Aorta (tissue), 5 donors: ENCODE measurements around the gene NUAK1. TPM values are rescaled to one million over a fixed set of nuclear protein-coding genes. Genes with fewer than 3 reads are reported as not detected.

ENCODE experiments used
- ATAC-seq: fragments of 200-7000 bp; cut with Tn5 transposase; one replicate; pipeline ENCODE4 v1.9.1; 2022; ENCODE audit warnings: moderate library complexity; ENCODE audit not compliant: low FRiP score
- DNase-seq, 2 donors: peaks; one replicate each; pipeline ENCODE4 v3.0.0-alpha.2; 2020
- H3K27ac ChIP-seq, 2 donors: one replicate each; pipeline ENCODE4 v1.5.1; 2013; ENCODE audit warnings: low read length in 2 of 2, mild to moderate bottlenecking in 2 of 2, moderate library complexity in 2 of 2, control low read depth in 1 of 2, inconsistent platforms in 1 of 2, low read depth in 1 of 2
- H3K27me3 ChIP-seq, 2 donors: one replicate each; pipeline ENCODE4 v1.6.1; 2013; ENCODE audit warnings: control low read depth in 1 of 2, low read length in 1 of 2, mild to moderate bottlenecking in 1 of 2, moderate library complexity in 1 of 2; ENCODE audit not compliant: insufficient read depth in 2 of 2, control insufficient read depth in 1 of 2
- H3K36me3 ChIP-seq, 2 donors: one replicate each; pipeline ENCODE4 v1.6.1; 2013; ENCODE audit warnings: control low read depth in 1 of 2, low read length in 1 of 2, mild to moderate bottlenecking in 1 of 2; ENCODE audit not compliant: insufficient read depth in 2 of 2, control insufficient read depth in 1 of 2
- H3K4me1 ChIP-seq, 2 donors: one replicate each; pipeline ENCODE4 v1.6.1; 2013; ENCODE audit warnings: low read length in 2 of 2, control low read depth in 1 of 2, mild to moderate bottlenecking in 1 of 2, moderate library complexity in 1 of 2; ENCODE audit not compliant: insufficient read depth in 2 of 2, control insufficient read depth in 1 of 2
- H3K4me3 ChIP-seq, 2 donors: one replicate each; pipeline ENCODE4 v1.5.1; 2013; ENCODE audit warnings: low read length in 2 of 2, control low read depth in 1 of 2, mild to moderate bottlenecking in 1 of 2
- H3K9me3 ChIP-seq: one replicate; pipeline ENCODE4 v1.6.1; 2013; ENCODE audit warnings: mild to moderate bottlenecking, low read length; ENCODE audit not compliant: control insufficient read depth
- WGBS, 2 donors: extraction: QIAGEN DNeasy Blood & Tissue Kit; methylation state at CpG; one replicate each; pipeline ENCODE4 v1.1.7; 2013; 5-methylcytosine and 5-hydroxymethylcytosine counted together
- intact Hi-C, 2 donors: fragments of 100-400 bp; cut with DNase I; formaldehyde crosslinking; loops; one replicate each; pipeline versions ENCODE4 v1.14.2 to v1.15.0; 2022
- polyA plus RNA-seq, 2 donors: library from polyadenylated mRNA; stranded (reverse); fragments of 200-250 nt; gene quantifications; one replicate each; pipeline ENCODE4 v1.2.3, GENCODE V29; 2013
- total RNA-seq, 2 donors: library from RNA; stranded (reverse); fragmentation: NEBNext Ultra II Directional; extraction: Animal tissue kit (Norgen Biotek cat#: 25700); gene quantifications; one replicate each; pipeline ENCODE4 v1.2.1, GENCODE V29; 2021
- donor health status: healthy with polysubstance abuse.
- donor health status: Bipolar disorder and iron deficiency.
- donor health status: DM: no; HTN: no; CAD: no.
- donor health status: DM: no; HTN: no; CAD: no.
- donor health status: DM: yes; HTN: yes; CAD: no.

The NUAK1 gene
- total and polyA plus RNA-seq, 4 donors: 5.3 to 37.7 (median 18.5) TPM

DNA sequence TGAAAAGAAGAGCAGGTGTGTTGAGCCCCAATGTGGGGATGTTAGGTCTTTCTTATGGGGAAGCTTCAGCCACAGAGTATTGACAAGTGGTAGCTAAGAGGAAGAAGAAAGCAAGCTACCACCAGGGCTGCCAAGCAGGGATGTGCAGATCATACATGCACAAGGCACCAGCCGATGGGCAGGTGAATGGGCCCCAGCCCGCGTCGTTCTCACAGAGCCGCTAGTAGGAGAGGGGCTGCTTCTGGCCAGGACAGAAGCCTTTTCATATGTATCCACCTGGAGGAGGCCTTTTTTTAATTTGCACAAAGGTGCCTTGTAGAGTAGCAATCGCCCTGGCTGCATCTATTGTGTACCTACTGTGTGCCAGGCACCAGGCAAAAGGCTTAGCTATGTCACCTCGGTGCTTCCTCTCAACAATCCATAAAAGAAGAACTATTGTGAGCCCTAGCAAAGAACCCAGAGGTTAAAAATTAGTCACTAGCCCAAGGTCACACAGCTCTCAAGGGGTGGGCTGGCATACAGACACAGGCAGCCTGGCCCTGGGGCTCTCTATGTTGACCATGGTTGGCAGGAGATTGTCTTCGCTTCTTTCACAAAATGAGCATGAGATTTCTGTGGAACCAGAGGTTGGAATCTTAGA lies 8.2 kb downstream of the NUAK1 start:
- 93 to 96% methylated on average over 8 of the region's 8 CpGs for WGBS, 2 donors
- ATAC-seq: no peak

DNA sequence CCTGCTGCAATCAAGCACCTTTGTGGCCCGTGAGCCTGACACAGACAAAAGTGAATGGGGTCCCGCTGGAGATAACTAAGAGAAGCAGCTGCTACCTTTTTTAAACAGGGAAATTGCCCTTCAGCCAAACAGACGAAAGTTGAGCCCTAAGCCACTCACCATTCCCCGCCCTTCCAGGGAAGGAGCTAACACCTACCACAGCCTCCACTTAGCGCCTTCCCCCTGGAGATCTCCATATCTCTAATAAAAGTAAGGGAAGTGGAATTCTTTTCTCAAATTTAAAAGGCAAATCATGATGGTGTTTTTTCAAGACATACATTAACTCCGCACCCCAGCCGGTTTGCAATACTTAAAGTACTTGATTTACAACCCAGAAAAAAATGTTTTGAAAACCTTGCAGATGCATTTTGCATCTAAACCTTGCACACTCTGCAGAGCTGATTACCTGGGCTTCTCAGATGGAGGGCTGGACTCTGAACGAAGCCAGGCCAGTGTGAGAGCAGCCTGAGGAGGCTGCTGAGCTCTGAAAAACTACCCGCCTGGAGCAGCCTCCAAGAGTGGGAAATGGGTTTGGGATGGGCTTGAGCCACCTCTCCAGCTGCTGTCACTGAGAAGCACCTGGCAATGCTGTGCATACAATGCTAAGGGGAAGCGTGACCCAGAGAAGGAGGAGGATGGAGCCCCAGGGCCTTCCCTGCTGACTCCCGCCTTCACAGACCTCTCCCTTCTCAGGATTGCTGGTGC lies 10.0 kb downstream of the NUAK1 start:
- H3K4me1 ChIP-seq: peaks cover 5 to 19% of the 10 kb centered on the region in 2 donors
- H3K27me3 ChIP-seq: no peaks in the 10 kb centered on the region
- intact Hi-C loops: no loop called here
- H3K36me3 ChIP-seq: no peaks in the 10 kb centered on the region
- H3K27ac ChIP-seq: peak overlapping the region in 1 of 2 donors; percentile 55
- WGBS, 2 donors: 87 to 88% methylated on average over 11 of the region's 11 CpGs
- H3K4me3 ChIP-seq: no peak overlapping the region
- ATAC-seq: no peak
- H3K9me3 ChIP-seq: no peaks in the 10 kb centered on the region
- DNase-seq: no peak

More for the DNA sequence above, 8.2 kb downstream of the NUAK1 start:
- no peak for DNase-seq
- intact Hi-C loops: loop anchor here in 1 of 2 donors (10.0 kb wide), 1 partner anchor 386 kb away; no protein-coding TSS in a partner anchor
- H3K4me3 ChIP-seq: no peak overlapping the region
- no peaks in the 10 kb centered on the region for H3K27me3 ChIP-seq
- H3K36me3 ChIP-seq: no peaks in the 10 kb centered on the region
- peak overlapping the region in 1 of 2 donors; percentile 37 for H3K27ac ChIP-seq
- H3K4me1 ChIP-seq: peaks cover 4 to 16% of the 10 kb centered on the region in 2 donors
- no peaks in the 10 kb centered on the region for H3K9me3 ChIP-seq

DNA sequence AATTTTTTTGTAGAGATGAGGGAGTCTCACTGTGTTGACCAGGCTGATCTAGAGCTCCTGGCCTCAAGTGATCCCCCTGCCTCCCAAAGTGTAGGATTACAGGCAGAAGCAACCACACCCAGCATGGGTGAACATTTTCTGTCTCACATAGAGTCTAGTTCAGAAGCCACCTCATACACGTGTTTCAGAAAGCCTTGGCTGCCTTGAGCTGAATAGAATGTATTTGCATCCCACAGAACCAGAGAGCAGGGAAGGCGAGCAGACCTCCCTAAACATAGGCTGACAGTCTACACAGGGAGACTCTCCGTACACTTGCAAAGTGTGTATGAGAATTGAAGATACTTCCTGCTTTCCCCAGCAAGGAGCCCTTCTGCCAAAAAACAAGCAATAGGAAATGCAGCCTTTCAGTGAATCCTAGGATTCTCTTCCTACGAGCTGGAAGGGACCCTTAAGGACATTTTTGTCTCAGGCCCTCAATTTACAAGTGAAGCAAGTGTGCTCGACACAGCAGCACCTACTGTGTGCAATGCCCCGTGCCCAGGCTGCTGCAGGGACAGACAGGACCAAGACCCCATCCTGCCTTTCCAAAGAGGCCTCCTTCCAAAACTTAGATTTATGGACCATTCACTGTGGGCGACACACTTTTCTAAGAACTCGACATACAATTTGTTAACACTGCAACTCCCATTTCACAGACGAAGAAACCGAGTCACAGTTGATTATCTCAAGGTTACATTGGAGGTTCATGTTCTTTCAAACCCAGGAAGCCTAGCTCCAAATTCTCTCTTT lies 11.2 kb downstream of the NUAK1 start:
- no peak for ATAC-seq
- no peaks in the 10 kb centered on the region for H3K27me3 ChIP-seq
- DNase-seq: no peak
- peaks cover 8 to 15% of the 10 kb centered on the region in 2 donors for H3K4me1 ChIP-seq
- H3K4me3 ChIP-seq: no peak overlapping the region
- no peaks in the 10 kb centered on the region for H3K36me3 ChIP-seq
- no peaks in the 10 kb centered on the region for H3K9me3 ChIP-seq
- 66 to 71% methylated on average over 10 of the region's 10 CpGs for WGBS, 2 donors
- intact Hi-C loops: no loop called here
- peak overlapping the region; percentile 47 to 89 for H3K27ac ChIP-seq

DNA sequence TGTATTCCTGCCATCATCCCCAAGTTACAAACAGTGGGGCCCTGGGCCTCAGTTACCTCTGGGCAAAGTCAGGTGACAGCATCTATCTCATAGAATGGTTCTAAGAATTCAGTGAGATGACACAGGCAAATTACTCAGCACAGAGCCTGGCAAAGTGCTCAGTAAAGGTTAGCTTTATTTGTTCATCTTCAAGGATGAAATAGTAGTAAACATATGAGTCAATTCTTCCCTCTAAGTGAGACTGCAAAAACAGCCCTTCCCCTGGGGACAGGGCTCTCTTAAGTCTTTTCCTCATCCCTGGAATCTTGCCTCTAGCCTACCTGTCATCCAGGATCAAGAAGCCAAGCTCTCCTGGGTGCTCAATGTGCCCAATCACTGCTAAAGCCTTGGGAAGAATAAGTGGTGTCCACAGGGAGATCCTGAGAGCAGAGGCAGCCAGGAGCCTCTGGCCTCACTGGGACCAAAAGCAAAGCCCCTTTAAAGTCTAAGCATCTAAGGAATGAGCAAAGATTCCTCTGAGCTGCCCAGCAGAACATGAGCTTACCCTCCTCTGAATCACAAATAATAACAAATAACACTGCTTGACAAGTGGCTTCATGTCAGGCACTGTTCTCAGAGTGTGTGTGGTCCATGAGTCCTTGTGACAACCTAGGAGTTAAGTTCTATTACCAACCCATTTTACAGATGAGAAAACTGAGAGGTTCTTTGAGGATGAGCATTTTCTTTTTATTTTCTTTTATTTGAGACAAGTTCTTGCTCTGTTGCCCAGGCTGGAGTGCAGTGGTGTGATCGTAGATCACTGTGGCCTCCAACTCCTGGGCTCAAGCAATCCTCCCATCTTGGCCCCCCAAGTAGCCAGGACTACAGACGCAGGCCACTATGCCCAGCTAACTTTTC lies 12.1 kb downstream of the NUAK1 start:
- H3K4me3 ChIP-seq: no peak overlapping the region
- no peaks in the 10 kb centered on the region for H3K9me3 ChIP-seq
- no peaks in the 10 kb centered on the region for H3K36me3 ChIP-seq
- no peak for ATAC-seq
- no peaks in the 10 kb centered on the region for H3K27me3 ChIP-seq
- H3K4me1 ChIP-seq: peaks cover 6 to 15% of the 10 kb centered on the region in 2 donors
- H3K27ac ChIP-seq: peak overlapping the region; percentile 47 to 89
- DNase-seq: no peak
- 85 to 87% methylated on average over 2 of the region's 2 CpGs for WGBS, 2 donors
- intact Hi-C loops: no loop called here

DNA sequence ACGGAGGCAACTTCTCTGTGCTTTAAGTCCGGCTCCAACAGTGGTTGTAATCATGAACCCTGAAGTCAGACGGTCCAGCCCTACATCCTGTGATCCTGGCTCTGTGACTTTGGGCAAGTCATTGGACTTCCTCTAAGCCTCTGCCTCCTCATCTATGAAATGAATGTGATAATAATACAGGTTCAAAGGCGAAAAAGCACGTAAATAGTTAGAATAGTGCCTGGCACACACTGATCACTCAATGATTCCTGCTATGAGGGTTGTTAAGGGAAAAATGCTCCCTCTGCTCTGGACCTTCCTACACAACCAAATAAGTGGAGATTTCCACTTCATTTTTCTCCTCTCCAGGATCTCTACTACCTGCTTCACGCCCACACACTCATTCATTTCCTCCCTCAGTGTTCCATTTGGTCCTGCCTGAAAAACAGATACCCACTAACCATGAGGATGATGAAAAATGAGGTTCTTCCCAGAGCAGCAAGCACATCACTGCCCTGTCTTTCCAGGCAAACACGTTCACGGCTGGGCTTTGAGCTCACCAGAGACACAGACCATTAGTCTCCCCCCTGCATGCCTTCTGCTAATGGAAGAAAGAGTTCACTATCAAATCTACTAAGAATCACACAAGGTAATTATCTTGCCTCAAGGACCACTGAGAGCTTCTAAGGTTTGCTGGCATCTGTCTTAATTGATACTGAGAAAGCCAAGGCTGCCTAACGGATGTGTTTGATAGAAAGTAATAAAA lies 13.2 kb downstream of the NUAK1 start:
- H3K4me3 ChIP-seq: no peak overlapping the region
- intact Hi-C loops: no loop called here
- WGBS, 2 donors: 72 to 74% methylated on average over 9 of the region's 9 CpGs
- H3K27ac ChIP-seq: peak overlapping the region; percentile 47 to 77
- H3K4me1 ChIP-seq: peaks cover 8 to 15% of the 10 kb centered on the region in 2 donors
- ATAC-seq: no peak
- no peaks in the 10 kb centered on the region for H3K9me3 ChIP-seq
- no peaks in the 10 kb centered on the region for H3K27me3 ChIP-seq
- H3K36me3 ChIP-seq: no peaks in the 10 kb centered on the region
- no peak for DNase-seq

DNA sequence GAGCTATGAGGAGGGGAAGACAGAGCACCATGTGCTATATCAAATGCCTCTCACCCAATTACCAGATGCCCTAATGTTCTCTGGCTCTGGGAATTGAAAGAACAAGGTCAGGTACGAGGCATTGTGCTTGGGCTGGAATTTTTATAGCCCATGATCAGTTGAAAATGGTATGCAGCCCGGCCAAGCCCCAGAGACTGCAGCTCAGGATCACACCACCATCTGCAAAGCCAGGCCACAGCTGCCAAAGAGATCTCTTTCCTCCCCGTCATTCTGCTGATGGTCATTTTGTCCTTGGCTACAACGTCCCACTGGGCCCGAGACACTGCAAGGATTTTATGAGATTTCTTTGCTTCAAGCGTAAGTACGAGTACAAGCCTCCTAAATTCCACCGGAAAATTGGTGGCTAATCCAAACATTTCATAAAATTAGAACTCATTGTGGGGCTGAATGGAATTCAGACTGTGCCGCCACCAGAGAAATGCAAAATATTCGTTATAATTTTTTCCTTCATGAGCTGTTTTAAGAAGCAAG lies 15.1 kb downstream of the NUAK1 start:
- Histone ChIP-seq H3K9me3 (no peaks in the 10 kb centered on the region), H3K4me3 (no peak overlapping the region), H3K27me3 (no peaks in the 10 kb centered on the region), H3K4me1 (peaks cover 10 to 19% of the 10 kb centered on the region in 2 donors), H3K27ac (peak overlapping the region; percentile 73 to 96), H3K36me3 (no peaks in the 10 kb centered on the region)
- ATAC-seq (peak; percentile 58), DNase-seq (peak; percentile 60 to 84)
- intact Hi-C loops: loop anchor here in 1 of 2 donors (5.0 kb wide), 1 partner anchor 41 kb away; no protein-coding TSS in a partner anchor
- WGBS, 2 donors: 2 to 5% methylated on average over 10 of the region's 10 CpGs

DNA sequence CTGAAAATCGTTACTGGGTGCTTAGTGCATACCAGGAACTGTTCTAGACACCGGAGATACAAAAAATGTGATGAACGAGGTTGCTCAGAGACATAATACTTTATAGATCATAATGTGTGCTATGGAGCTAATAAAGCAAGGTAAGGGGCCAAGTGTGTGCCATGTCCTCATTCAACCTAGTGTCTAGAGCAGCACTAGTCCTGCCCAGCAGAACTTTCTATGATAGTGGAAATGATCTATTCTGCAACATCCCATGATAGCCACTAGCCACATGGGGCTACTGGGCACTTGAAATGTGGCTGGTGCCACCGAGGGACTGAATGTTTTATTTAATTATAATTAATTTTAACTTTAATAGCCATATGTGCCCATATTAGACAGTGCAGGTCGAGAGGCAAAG lies 15.6 kb downstream of the NUAK1 start:
- intact Hi-C loops: loop anchor here in 1 of 2 donors (5.0 kb wide), 1 partner anchor 41 kb away; no protein-coding TSS in a partner anchor
- WGBS, 2 donors: 61 to 65% methylated on average over 5 of the region's 5 CpGs
- no peak overlapping the region for H3K4me3 ChIP-seq
- peak overlapping the region; percentile 73 to 96 for H3K27ac ChIP-seq
- ATAC-seq (no peak), DNase-seq (no peak)
- H3K36me3 ChIP-seq: no peaks in the 10 kb centered on the region
- peaks cover 12 to 23% of the 10 kb centered on the region in 2 donors for H3K4me1 ChIP-seq
- H3K27me3 ChIP-seq: no peaks in the 10 kb centered on the region
- no peaks in the 10 kb centered on the region for H3K9me3 ChIP-seq
